ENCODE measurements around the gene SLTM. TPM values are rescaled to one million over a fixed set of nuclear protein-coding genes. Genes with fewer than 3 reads are reported as not detected.

Gene SLTM
- 100 to 1,000 TPM in 3 of 6 donors, 10 to 100 TPM in 3; 77.2 to 261 (median 100) TPM for total RNA-seq

DNA sequence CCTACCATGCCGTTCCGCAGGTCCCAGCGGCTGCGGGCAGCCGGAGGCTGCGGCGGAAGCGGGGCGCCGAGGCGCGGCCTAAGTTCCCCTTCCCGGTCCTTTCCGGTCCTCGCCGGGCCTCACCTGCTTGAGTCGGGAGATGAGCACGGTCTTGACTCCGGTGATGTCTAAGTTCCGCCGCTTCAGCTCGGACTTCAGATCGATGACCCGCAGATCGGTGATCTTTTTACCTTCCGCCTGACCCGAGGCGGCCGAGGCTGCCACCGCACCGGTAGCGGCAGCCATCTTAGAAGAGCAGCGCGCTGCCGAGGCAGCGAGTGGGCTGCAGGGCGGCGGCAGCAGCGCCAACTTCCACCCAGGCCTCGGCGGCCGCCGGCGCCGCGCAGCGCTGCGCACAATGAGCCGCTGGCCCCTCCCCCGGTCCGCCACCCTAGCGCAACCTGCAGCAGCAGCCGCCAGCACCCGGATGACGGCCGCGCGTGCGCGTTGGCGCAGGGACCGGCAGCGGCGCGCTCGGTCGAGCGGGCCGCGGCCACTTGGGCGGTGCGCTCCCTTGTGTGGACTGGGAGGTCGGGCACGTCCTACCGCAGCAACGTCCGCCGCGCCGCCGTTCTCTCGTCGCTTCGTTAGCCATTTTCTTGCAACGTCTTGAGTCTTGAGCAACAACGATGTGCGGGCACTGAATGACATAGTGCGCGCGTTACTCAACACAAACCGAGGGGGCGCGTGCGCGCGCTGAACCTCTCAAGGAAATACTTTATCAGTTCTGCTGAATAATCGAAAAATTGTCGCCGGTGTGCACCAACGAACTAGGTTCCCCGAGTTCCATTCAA lies at the start of gene SLTM:
TSS of gene SLTM (minus strand) at position 399 of the 833 bp plus-strand sequence. CDS start at position 285, 114 bp downstream.
- WGBS, 2 donors, result 0% methylated on average over 6 to 29 of the region's 101 CpGs
- H3K36me3 ChIP-seq, result peaks cover 2 to 15% (median 6%) of the 10 kb centered on the region in 4 donors
- TF ChIP-seq POLR2AphosphoS5 (IDR thresholded peaks at IDR 0.05), result peak; percentile 90 to 95
- TF ChIP-seq POLR2A (IDR thresholded peaks at IDR 0.05), result peak; percentile 39 to 99 (median 95)
- peak in 1 of 4 donors; percentile 50 for TF ChIP-seq EP300 (IDR thresholded peaks at IDR 0.05)
- TF ChIP-seq, protein P1, sequence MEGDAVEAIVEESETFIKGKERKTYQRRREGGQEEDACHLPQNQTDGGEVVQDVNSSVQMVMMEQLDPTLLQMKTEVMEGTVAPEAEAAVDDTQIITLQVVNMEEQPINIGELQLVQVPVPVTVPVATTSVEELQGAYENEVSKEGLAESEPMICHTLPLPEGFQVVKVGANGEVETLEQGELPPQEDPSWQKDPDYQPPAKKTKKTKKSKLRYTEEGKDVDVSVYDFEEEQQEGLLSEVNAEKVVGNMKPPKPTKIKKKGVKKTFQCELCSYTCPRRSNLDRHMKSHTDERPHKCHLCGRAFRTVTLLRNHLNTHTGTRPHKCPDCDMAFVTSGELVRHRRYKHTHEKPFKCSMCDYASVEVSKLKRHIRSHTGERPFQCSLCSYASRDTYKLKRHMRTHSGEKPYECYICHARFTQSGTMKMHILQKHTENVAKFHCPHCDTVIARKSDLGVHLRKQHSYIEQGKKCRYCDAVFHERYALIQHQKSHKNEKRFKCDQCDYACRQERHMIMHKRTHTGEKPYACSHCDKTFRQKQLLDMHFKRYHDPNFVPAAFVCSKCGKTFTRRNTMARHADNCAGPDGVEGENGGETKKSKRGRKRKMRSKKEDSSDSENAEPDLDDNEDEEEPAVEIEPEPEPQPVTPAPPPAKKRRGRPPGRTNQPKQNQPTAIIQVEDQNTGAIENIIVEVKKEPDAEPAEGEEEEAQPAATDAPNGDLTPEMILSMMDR (IDR thresholded peaks at IDR 0.05), result peak in 5 of 6 experiments; percentile 9 to 67 (median 53)
- peak within 1 kb of the TSS; percentile 92 to 100 (median 98) for H3K27ac ChIP-seq
- DNase-seq (peak; percentile 95 to 99), ATAC-seq (ENCODE audit: low FRiP score in 2 of 2) (peak; percentile 97 to 99)
- H3K4me3 ChIP-seq, result peak within 1 kb of the TSS; percentile 59 to 81 (median 68)
- peaks cover 20 to 28% (median 25%) of the 10 kb centered on the region in 4 donors for H3K4me1 ChIP-seq
- no peaks in the 10 kb centered on the region for H3K27me3 ChIP-seq
- H3K9me3 ChIP-seq, result no peaks in the 10 kb centered on the region

DNA sequence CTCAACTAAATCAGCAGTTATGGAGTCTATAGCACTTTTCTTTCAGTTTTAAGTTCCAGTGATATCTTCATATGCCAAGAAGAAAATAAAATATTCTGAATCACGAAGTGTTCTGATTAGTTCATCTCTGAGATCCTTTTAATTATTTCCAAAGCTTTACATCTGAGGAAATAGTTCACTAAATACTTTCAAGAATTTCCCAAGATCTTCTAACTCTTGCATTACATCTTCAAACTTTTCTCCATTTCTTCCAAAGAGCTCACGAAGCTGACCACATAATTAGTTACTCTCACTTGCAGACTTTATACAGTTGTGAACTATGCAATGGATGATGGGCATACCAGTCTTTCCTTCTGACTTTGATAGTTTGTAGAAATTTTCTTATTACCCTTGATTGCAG lies 49.8 kb upstream of the SLTM start:
- H3K4me1 ChIP-seq, result peaks cover 5 to 16% (median 15%) of the 10 kb centered on the region in 4 donors
- no peak for DNase-seq
- no peaks in the 10 kb centered on the region for H3K36me3 ChIP-seq
- ATAC-seq (ENCODE audit: low FRiP score in 2 of 2), result no peak
- H3K4me3 ChIP-seq, result no peak overlapping the region
- H3K27me3 ChIP-seq, result no peaks in the 10 kb centered on the region
- WGBS, 2 donors, result 71 to 74% methylated on average over 2 of the region's 2 CpGs
- no peaks in the 10 kb centered on the region for H3K9me3 ChIP-seq
- H3K27ac ChIP-seq, result no peak overlapping the region
- TF ChIP-seq POLR2A (IDR thresholded peaks at IDR 0.05) (no peak), POLR2AphosphoS5 (IDR thresholded peaks at IDR 0.05) (no peak), EP300 (IDR thresholded peaks at IDR 0.05) (no peak)
- TF ChIP-seq, protein P1 (IDR thresholded peaks at IDR 0.05), result no peak

DNA sequence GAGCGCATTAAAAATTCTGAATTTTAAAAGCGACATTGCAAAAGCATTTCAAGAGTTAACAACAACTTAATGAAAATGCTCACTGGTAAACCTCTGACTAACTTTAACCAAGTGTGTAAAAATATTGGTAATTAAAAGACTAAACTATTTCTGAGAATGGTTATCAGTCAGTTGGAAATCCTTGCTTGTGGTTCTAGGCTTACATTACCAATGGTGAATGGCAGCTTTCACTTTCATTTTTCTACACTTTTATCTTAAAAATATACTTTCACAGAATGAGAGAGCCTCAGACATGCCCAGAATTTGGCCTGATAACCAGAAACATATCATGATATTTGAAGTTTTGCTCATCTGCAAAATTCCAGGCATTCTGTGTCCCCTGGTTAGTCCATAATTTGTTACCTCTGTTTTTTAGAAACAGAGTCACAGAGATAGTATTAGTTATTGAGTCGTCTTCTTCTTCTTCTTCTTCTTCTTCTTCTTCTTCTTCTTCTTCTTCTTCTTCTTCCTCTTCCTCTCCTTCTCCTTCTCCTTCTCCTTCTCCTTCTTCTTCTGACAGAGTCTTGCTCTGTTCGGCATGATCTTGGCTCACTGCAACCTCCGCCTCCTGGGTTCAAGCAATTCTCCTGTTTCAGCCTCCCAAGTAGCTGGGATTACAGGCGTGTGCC lies 48.5 kb upstream of the SLTM start:
- TF ChIP-seq POLR2A (IDR thresholded peaks at IDR 0.05) (no peak), EP300 (IDR thresholded peaks at IDR 0.05) (no peak)
- TF ChIP-seq, protein P1 (IDR thresholded peaks at IDR 0.05), result no peak
- 74 to 87% methylated on average over 5 to 6 of the region's 6 CpGs for WGBS, 2 donors
- H3K27ac ChIP-seq, result peak overlapping the region in 1 of 4 donors; percentile 2
- no peak overlapping the region for H3K4me3 ChIP-seq
- DNase-seq, result no peak
- no peak for ATAC-seq (ENCODE audit: low FRiP score in 2 of 2)
- H3K9me3 ChIP-seq, result no peaks in the 10 kb centered on the region
- no peaks in the 10 kb centered on the region for H3K27me3 ChIP-seq
- no peaks in the 10 kb centered on the region for H3K36me3 ChIP-seq
- peaks cover 3 to 16% (median 15%) of the 10 kb centered on the region in 4 donors for H3K4me1 ChIP-seq

DNA sequence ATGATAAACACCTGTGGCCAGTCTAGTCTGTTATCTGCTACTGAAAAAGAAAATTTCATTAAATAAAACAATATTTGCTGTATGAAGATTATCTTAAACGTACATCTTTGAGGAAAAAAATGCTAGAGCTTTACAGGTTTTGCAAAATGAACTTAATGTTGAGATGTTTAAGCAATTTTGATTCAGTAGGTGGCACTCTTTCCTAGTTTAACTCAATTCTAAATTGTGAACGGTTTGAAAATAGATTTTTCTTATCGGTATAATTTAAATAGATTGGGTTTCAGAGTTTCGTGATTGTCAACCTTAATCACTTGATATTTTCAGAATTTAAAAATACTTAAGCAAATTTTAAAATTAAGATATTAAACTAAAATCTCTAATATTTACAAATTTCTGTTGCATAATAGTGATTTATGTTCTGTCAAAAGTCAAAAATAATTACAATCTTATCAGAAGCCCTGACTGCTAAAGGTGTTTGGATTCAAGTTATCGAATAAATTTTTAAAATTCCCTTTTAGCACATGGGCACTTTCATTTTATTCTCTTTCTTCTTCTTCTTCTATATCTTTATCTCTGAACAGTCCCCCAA lies 47.0 kb upstream of the SLTM start:
- no peak overlapping the region for H3K27ac ChIP-seq
- 4% methylated on average over 5 of the region's 5 CpGs for WGBS, 2 donors
- no peaks in the 10 kb centered on the region for H3K36me3 ChIP-seq
- DNase-seq (no peak), ATAC-seq (ENCODE audit: low FRiP score in 2 of 2) (peak in 1 of 2 donors; percentile 71)
- no peak for TF ChIP-seq EP300 (IDR thresholded peaks at IDR 0.05)
- TF ChIP-seq, protein P1 (IDR thresholded peaks at IDR 0.05), result peak in 5 of 6 experiments; percentile 29 to 54 (median 44)
- H3K4me3 ChIP-seq, result no peak overlapping the region
- H3K27me3 ChIP-seq, result no peaks in the 10 kb centered on the region
- H3K9me3 ChIP-seq, result no peaks in the 10 kb centered on the region
- H3K4me1 ChIP-seq, result peaks cover 6 to 23% (median 18%) of the 10 kb centered on the region in 4 donors

Measured in upper lobe of left lung (tissue), 6 donors.